Neural cell (in vitro differentiated cells): ENCODE data around the gene TNFSF12. TPM values are rescaled to one million over a fixed set of nuclear protein-coding genes. Genes with fewer than 3 reads are reported as not detected.

ENCODE experiments used
- H2AFZ ChIP-seq: fragments of 200-600, 300-800 bp; sonication (generic), shearing (Covaris generic); 2 replicates; pipeline ENCODE4 v1.6.0; 2014; ENCODE audit warnings: low read depth, mild to moderate bottlenecking, antibody characterized with exemption, low read length, moderate library complexity
- H3F3A ChIP-seq: fragments of 200-600 bp; shearing (Covaris generic); 2 replicates; pipeline ENCODE4 v1.6.1; 2016; ENCODE audit warnings: mild to moderate bottlenecking, moderate library complexity, mixed read lengths, antibody characterized with exemption, low read length; ENCODE audit not compliant: insufficient read depth, poor library complexity, severe bottlenecking
- H3K27ac ChIP-seq: fragments of 200-600, 300-800 bp; sonication (generic), shearing (Covaris generic); 2 replicates; pipeline ENCODE4 v1.5.1; 2014; ENCODE audit warnings: mild to moderate bottlenecking, low read length, moderate library complexity
- H3K27me3 ChIP-seq: fragments of 300-800, 200-600 bp; sonication (generic), shearing (Covaris generic); 2 replicates; pipeline ENCODE4 v1.6.0; 2014; ENCODE audit warnings: mild to moderate bottlenecking, low read depth, low read length, moderate library complexity; ENCODE audit not compliant: insufficient read depth
- H3K36me3 ChIP-seq: fragments of 300-800, 200-600 bp; sonication (generic), shearing (Covaris generic); 2 replicates; pipeline ENCODE4 v1.5.1; 2014; ENCODE audit warnings: mild to moderate bottlenecking, antibody characterized with exemption, low read length, moderate library complexity; ENCODE audit not compliant: insufficient read depth
- H3K4me2 ChIP-seq: fragments of 300-800, 200-600 bp; sonication (generic), shearing (Covaris generic); 2 replicates; pipeline ENCODE4 v1.6.0; 2014; ENCODE audit warnings: mild to moderate bottlenecking, low read length
- H3K4me3 ChIP-seq: fragments of 300-800, 200-600 bp; sonication (generic), shearing (Covaris generic); 2 replicates; pipeline ENCODE4 v1.5.1; 2014; ENCODE audit warnings: mild to moderate bottlenecking, low read length, moderate library complexity
- H3K79me2 ChIP-seq: fragments of 200-600 bp; shearing (Covaris generic); replicated peaks from 2 replicates; pipeline ENCODE4 v1.6.0; 2014; ENCODE audit warnings: mild to moderate bottlenecking, low read length, moderate library complexity; ENCODE audit not compliant: insufficient read depth
- H3K9ac ChIP-seq: fragments of 300-800, 200-600 bp; sonication (generic), shearing (Covaris generic); 2 replicates; pipeline ENCODE4 v1.6.1; 2016; ENCODE audit warnings: mild to moderate bottlenecking, low read length, mixed read lengths
- H3K9me2 ChIP-seq: fragments of 200-600 bp; shearing (Covaris generic); 2 replicates; pipeline ENCODE4 v1.6.1; 2016; ENCODE audit warnings: mild to moderate bottlenecking, low read length, mixed read lengths; ENCODE audit not compliant: insufficient read depth
- H3K9me3 ChIP-seq: fragments of 200-600, 300-800 bp; sonication (generic), shearing (Covaris generic); 2 replicates; pipeline ENCODE4 v1.6.1; 2016; ENCODE audit warnings: mild to moderate bottlenecking, mixed run types, low read length, moderate library complexity, mixed read lengths
- H4K20me1 ChIP-seq: fragments of 200-600 bp; shearing (Covaris generic); 2 replicates; pipeline ENCODE4 v1.6.1; 2016; ENCODE audit warnings: mild to moderate bottlenecking, mixed run types; ENCODE audit not compliant: insufficient read depth
- EP300 ChIP-seq: fragments of 450-650 bp; conservative IDR thresholded peaks from 2 replicates; pipeline ENCODE4 v1.6.1; 2014; ENCODE audit warnings: antibody characterized with exemption, mild to moderate bottlenecking, moderate library complexity; ENCODE audit not compliant: poor library complexity, severe bottlenecking
- EZH2 ChIP-seq: fragments of 200-600, 300-800 bp; shearing (Covaris generic), sonication (generic); IDR thresholded peaks from 2 replicates; pipeline ENCODE4 v1.6.1; 2014; ENCODE audit warnings: antibody characterized with exemption, low read length, borderline replicate concordance, mild to moderate bottlenecking; ENCODE audit not compliant: insufficient read depth, poor library complexity, severe bottlenecking
- MXI1 ChIP-seq: fragments of 450-650 bp; conservative IDR thresholded peaks from 2 replicates; pipeline ENCODE4 v1.6.1; 2014; ENCODE audit warnings: antibody characterized with exemption, mild to moderate bottlenecking; ENCODE audit not compliant: poor library complexity, severe bottlenecking
- POLR2AphosphoS5 ChIP-seq: IDR thresholded peaks from 2 replicates; pipeline ENCODE4 v1.6.1; 2012
- RAD21 ChIP-seq: fragments of 450-650 bp; conservative IDR thresholded peaks from 2 replicates; pipeline ENCODE4 v1.6.1; 2014; ENCODE audit warnings: antibody characterized with exemption, mild to moderate bottlenecking, moderate library complexity
- SMC3 ChIP-seq: fragments of 450-650 bp; conservative IDR thresholded peaks from 2 replicates; pipeline ENCODE4 v1.6.1; 2014; ENCODE audit warnings: antibody characterized with exemption, mild to moderate bottlenecking, moderate library complexity; ENCODE audit not compliant: poor library complexity
- TAF1 ChIP-seq: IDR thresholded peaks from 2 replicates; pipeline ENCODE4 v1.6.1; 2012; ENCODE audit warnings: low read depth
- polyA plus RNA-seq: library from polyadenylated mRNA; depleted of rRNA; stranded (reverse); fragments of >200 nt; gene quantifications from 2 replicates; pipeline ENCODE4 v1.2.3, GENCODE V29; 2014
- TF ChIP-seq, protein P1 (sequence below): fragments of 450-650 bp; IDR thresholded peaks from 2 replicates; pipeline ENCODE4 v1.5.1; 2014; ENCODE audit warnings: antibody characterized with exemption, mild to moderate bottlenecking, moderate library complexity; ENCODE audit not compliant: poor library complexity, severe bottlenecking
- TF ChIP-seq, protein P2 (sequence below): IDR thresholded peaks from 2 replicates; pipeline ENCODE4 v1.6.1; 2012; ENCODE audit warnings: borderline replicate concordance

TNFSF12 gene
- polyA plus RNA-seq, 1 donor from 2014 or later = not detected

DNA sequence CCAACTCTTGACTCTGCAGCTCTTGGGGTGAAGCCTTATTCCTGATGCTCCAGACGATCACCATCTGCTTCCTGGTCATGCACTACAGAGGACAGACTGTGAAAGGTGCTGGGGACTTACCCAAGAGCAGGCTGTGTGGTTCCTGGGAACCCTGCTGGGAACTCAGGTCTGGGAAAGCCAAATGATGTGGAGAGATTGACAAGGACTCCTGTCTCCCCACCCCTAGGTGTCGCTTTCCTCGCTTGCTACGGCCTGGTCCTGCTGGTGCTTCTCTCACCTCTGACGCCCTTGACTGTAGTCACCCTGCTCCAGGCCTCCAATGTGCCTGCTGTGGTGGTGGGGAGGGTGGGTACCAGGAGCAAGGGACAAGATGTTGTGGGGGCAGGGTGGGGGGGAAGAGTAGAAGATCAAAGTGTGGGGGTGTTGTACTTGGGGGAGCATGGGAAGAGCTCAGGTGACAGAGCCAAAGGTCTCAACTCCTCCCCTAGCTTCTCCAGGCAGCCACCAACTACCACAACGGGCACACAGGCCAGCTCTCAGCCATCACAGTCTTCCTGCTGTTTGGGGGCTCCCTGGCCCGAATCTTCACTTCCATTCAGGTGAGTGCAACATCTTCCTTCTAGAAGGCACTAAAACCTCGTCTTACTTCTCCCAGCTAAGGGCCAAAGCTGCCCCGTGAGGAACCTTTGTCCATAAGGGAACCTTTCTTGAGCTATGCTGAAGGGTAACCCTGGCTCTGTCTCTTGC lies 38.0 kb downstream of the TNFSF12 start:
- H3K27me3 ChIP-seq = no peaks in the 10 kb centered on the region
- no peak overlapping the region for H3K4me2 ChIP-seq
- no peak overlapping the region for H3K4me3 ChIP-seq
- no peaks in the 10 kb centered on the region for H4K20me1 ChIP-seq
- H3F3A ChIP-seq = no peaks in the 10 kb centered on the region
- no peak overlapping the region for H3K9ac ChIP-seq
- no peak overlapping the region for H2AFZ ChIP-seq
- no peak for TF ChIP-seq EZH2
- TF ChIP-seq RAD21 = no peak
- no peak for TF ChIP-seq TAF1
- TF ChIP-seq POLR2AphosphoS5 = no peak
- TF ChIP-seq EP300 = no peak
- TF ChIP-seq, protein P1, sequence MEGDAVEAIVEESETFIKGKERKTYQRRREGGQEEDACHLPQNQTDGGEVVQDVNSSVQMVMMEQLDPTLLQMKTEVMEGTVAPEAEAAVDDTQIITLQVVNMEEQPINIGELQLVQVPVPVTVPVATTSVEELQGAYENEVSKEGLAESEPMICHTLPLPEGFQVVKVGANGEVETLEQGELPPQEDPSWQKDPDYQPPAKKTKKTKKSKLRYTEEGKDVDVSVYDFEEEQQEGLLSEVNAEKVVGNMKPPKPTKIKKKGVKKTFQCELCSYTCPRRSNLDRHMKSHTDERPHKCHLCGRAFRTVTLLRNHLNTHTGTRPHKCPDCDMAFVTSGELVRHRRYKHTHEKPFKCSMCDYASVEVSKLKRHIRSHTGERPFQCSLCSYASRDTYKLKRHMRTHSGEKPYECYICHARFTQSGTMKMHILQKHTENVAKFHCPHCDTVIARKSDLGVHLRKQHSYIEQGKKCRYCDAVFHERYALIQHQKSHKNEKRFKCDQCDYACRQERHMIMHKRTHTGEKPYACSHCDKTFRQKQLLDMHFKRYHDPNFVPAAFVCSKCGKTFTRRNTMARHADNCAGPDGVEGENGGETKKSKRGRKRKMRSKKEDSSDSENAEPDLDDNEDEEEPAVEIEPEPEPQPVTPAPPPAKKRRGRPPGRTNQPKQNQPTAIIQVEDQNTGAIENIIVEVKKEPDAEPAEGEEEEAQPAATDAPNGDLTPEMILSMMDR = no peak
- TF ChIP-seq SMC3 = no peak
- no peaks in the 10 kb centered on the region for H3K79me2 ChIP-seq
- no peaks in the 10 kb centered on the region for H3K36me3 ChIP-seq
- H3K27ac ChIP-seq = no peak overlapping the region
- H3K9me3 ChIP-seq = no peaks in the 10 kb centered on the region
- H3K9me2 ChIP-seq = no peaks in the 10 kb centered on the region

DNA sequence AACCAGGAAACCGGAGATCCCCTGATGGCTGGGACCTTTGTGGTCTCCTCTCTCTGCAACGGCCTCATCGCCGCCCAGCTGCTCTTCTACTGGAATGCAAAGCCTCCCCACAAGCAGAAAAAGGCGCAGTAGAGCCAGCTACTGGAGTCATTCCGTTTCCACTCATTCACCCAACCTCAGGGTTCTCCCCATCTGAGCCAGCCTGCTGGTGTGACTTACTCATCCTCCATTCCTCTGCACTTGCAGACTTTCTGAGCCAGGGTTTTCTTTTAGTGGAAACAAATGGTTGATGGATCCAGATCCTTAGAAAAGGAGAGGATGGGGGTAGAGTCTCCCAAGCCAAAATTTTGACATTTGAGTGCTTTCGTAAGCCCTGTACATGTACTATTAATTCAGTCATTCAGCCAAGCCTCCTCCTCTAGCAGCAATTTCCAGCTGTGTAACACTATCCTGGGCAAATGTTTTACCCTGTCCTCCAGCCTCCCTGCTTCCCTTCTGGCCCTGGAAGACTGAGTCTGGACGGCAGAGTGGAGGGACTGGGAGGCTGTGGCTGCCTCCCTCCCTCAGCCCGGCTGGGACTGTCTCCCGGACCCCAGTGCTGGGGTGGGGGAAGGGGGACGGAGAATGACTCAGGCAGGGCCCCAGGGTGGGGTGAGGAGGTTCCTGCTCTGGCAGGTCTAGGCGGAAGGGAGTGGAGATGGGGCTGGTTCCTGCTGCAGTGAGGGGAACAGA lies 38.7 kb downstream of the TNFSF12 start:
- H3K79me2 ChIP-seq = no peaks in the 10 kb centered on the region
- no peak overlapping the region for H3K27ac ChIP-seq
- H4K20me1 ChIP-seq = no peaks in the 10 kb centered on the region
- no peaks in the 10 kb centered on the region for H3K9me3 ChIP-seq
- H3F3A ChIP-seq = no peaks in the 10 kb centered on the region
- no peak overlapping the region for H3K4me2 ChIP-seq
- no peaks in the 10 kb centered on the region for H3K27me3 ChIP-seq
- no peak for TF ChIP-seq RAD21
- TF ChIP-seq EP300 = no peak
- TF ChIP-seq TAF1 = no peak
- TF ChIP-seq, protein P2, sequence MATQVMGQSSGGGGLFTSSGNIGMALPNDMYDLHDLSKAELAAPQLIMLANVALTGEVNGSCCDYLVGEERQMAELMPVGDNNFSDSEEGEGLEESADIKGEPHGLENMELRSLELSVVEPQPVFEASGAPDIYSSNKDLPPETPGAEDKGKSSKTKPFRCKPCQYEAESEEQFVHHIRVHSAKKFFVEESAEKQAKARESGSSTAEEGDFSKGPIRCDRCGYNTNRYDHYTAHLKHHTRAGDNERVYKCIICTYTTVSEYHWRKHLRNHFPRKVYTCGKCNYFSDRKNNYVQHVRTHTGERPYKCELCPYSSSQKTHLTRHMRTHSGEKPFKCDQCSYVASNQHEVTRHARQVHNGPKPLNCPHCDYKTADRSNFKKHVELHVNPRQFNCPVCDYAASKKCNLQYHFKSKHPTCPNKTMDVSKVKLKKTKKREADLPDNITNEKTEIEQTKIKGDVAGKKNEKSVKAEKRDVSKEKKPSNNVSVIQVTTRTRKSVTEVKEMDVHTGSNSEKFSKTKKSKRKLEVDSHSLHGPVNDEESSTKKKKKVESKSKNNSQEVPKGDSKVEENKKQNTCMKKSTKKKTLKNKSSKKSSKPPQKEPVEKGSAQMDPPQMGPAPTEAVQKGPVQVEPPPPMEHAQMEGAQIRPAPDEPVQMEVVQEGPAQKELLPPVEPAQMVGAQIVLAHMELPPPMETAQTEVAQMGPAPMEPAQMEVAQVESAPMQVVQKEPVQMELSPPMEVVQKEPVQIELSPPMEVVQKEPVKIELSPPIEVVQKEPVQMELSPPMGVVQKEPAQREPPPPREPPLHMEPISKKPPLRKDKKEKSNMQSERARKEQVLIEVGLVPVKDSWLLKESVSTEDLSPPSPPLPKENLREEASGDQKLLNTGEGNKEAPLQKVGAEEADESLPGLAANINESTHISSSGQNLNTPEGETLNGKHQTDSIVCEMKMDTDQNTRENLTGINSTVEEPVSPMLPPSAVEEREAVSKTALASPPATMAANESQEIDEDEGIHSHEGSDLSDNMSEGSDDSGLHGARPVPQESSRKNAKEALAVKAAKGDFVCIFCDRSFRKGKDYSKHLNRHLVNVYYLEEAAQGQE = no peak
- no peak for TF ChIP-seq POLR2AphosphoS5
- no peak for TF ChIP-seq MXI1
- no peak for TF ChIP-seq SMC3
- TF ChIP-seq, protein P1 = no peak
- TF ChIP-seq EZH2 = no peak
- no peak overlapping the region for H2AFZ ChIP-seq
- H3K4me3 ChIP-seq = no peak overlapping the region
- H3K9ac ChIP-seq = no peak overlapping the region
- H3K9me2 ChIP-seq = no peaks in the 10 kb centered on the region
- no peaks in the 10 kb centered on the region for H3K36me3 ChIP-seq
